C4-2B (cell line): Measurements from ENCODE around the gene DNAJC21.

Source experiments
- CTCF ChIP-seq: fragments of 450-650 bp; conservative IDR thresholded peaks from 2 replicates; pipeline ENCODE4 v1.5.1; 2017; ENCODE audit warnings: mild to moderate bottlenecking
- ZFX ChIP-seq: fragments of 450-650 bp; IDR thresholded peaks from 2 replicates; pipeline ENCODE4 v1.6.1; 2017

DNA sequence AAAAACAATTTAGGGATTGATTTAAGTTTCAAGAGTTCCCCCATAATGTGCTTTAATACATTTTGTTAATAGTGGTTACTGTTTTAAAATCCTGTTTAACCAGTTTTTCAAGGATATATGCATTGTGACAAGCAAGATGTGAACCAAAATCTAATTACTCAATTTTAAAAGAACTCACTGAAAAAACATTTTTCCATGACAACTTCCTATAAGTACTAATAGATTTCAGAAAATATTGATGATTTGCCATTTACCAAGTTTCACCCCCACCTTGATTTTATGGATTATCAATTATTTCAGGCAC lies 4.9 kb upstream of the DNAJC21 start:
- TF ChIP-seq CTCF = no peak
- no peak for TF ChIP-seq ZFX
